HepG2 (cell line): Measurements from ENCODE around the gene NIN. TPM values are rescaled to one million over a fixed set of nuclear protein-coding genes. Genes with fewer than 3 reads are reported as not detected.

ENCODE experiments used
- CENPX ChIP-seq: sonication (generic); formaldehyde crosslinking; IDR thresholded peaks from 2 replicates; pipeline ENCODE4 v1.9.0; 2021; ENCODE audit warnings: mild to moderate bottlenecking, missing genetic modification reagents, moderate library complexity
- ELF4 ChIP-seq: sonication (generic); formaldehyde crosslinking; IDR thresholded peaks from 2 replicates; pipeline ENCODE4 v1.5.0; 2020; ENCODE audit warnings: missing genetic modification reagents, mild to moderate bottlenecking, moderate library complexity, borderline replicate concordance
- FOSL1 ChIP-seq: sonication (generic); formaldehyde crosslinking; IDR thresholded peaks from 2 replicates; pipeline ENCODE4 v1.9.0; 2021; ENCODE audit warnings: missing genetic modification reagents, borderline replicate concordance
- GTF2F1 ChIP-seq: fragments of 150-350 bp; IDR thresholded peaks from 2 replicates; pipeline ENCODE4 v1.6.1; 2014; ENCODE audit warnings: low read length
- NFE2L2 ChIP-seq: fragments of 150-350 bp; IDR thresholded peaks from 2 replicates; pipeline ENCODE4 v1.6.1; 2014; ENCODE audit warnings: low read length
- RFXANK ChIP-seq: IDR thresholded peaks from 2 replicates; pipeline ENCODE4 v1.6.1; 2016
- TCF12 ChIP-seq, 2 experiments: fragments of 450-650 bp in 1 of 2; sonication (generic) in 1 of 2; formaldehyde crosslinking in 1 of 2; IDR thresholded peaks; 2 replicates each; pipeline versions ENCODE4 v1.6.1 to v1.8.0; 2017 to 2022; ENCODE audit warnings: antibody characterized with exemption in 1 of 2, mild to moderate bottlenecking in 1 of 2, missing genetic modification reagents in 1 of 2, moderate library complexity in 1 of 2
- ZNF354B ChIP-seq: sonication (generic); formaldehyde crosslinking; IDR thresholded peaks from 2 replicates; pipeline ENCODE4 v1.8.0; 2022; ENCODE audit warnings: mild to moderate bottlenecking, missing genetic modification reagents
- ZNF607 ChIP-seq: sonication (generic); formaldehyde crosslinking; IDR thresholded peaks from 2 replicates; pipeline ENCODE4 v1.5.1; 2020; ENCODE audit warnings: missing genetic modification reagents, mild to moderate bottlenecking, borderline replicate concordance
- ZNF775 ChIP-seq: sonication (generic); formaldehyde crosslinking; IDR thresholded peaks from 2 replicates; pipeline ENCODE4 v1.4.0; 2020; ENCODE audit warnings: missing genetic modification reagents, mild to moderate bottlenecking, moderate library complexity, borderline replicate concordance
- ZZZ3 ChIP-seq: sonication (generic); formaldehyde crosslinking; IDR thresholded peaks from 2 replicates; pipeline ENCODE4 v1.4.0; 2020; ENCODE audit warnings: missing genetic modification reagents, mild to moderate bottlenecking, borderline replicate concordance
- polyA plus RNA-seq, 8 experiments: library from polyadenylated mRNA; depleted of rRNA in 3 of 8; stranded (reverse) in 7 of 8; unstranded in 1 of 8; fragments of >200 nt; fragmentation: Illumina TruSeq in 4 of 8; extraction: Trizol in 4 of 8; gene quantifications; 2 replicates each; pipeline versions ENCODE4 v1.2.1 to v1.2.3, GENCODE V29; 2011 to 2016; ENCODE audit warnings: low read depth in 4 of 8, missing spikeins in 1 of 8, mixed read lengths in 1 of 8; ENCODE audit not compliant: insufficient read depth in 1 of 8
- total RNA-seq, 5 experiments: library from RNA; depleted of rRNA; stranded (reverse); fragments of >200 nt; fragmentation: Illumina TruSeq; extraction: Trizol; gene quantifications; 2 replicates each; pipeline ENCODE4 v1.2.3, GENCODE V29; 2016; ENCODE audit warnings: low read depth in 1 of 5
- TF ChIP-seq, protein P1 (sequence below), 2 experiments: sonication (generic) in 1 of 2; formaldehyde crosslinking in 1 of 2; IDR thresholded peaks; 2 replicates each; pipeline versions ENCODE4 v1.4.0 to v1.6.1; 2016 to 2020; ENCODE audit warnings: borderline replicate concordance in 1 of 2, low read depth in 1 of 2, mild to moderate bottlenecking in 1 of 2, missing genetic modification reagents in 1 of 2
- TF ChIP-seq, protein P2 (sequence below): sonication (generic); formaldehyde crosslinking; IDR thresholded peaks from 2 replicates; pipeline ENCODE4 v1.4.0; 2020; ENCODE audit warnings: mild to moderate bottlenecking, missing genetic modification reagents
- TF ChIP-seq, protein P3 (sequence below): IDR thresholded peaks from 2 replicates; pipeline ENCODE4 v1.6.1; 2012; ENCODE audit warnings: low read length, improper control_type of control experiment
- TF ChIP-seq, protein P4 (sequence below): sonication (generic); formaldehyde crosslinking; IDR thresholded peaks from 2 replicates; pipeline ENCODE4 v1.5.1; 2020; ENCODE audit warnings: missing genetic modification reagents, mild to moderate bottlenecking, borderline replicate concordance
- TF ChIP-seq, protein P5 (sequence below): sonication (generic); formaldehyde crosslinking; IDR thresholded peaks from 2 replicates; pipeline ENCODE4 v1.8.0; 2022; ENCODE audit warnings: mild to moderate bottlenecking, missing genetic modification reagents

NIN gene
- total and polyA plus RNA-seq, 2 of the 13 experiments (the other 11 are each of a cell fraction or from before 2014, with no cell fraction given), result 2.8 to 9.7 TPM

DNA sequence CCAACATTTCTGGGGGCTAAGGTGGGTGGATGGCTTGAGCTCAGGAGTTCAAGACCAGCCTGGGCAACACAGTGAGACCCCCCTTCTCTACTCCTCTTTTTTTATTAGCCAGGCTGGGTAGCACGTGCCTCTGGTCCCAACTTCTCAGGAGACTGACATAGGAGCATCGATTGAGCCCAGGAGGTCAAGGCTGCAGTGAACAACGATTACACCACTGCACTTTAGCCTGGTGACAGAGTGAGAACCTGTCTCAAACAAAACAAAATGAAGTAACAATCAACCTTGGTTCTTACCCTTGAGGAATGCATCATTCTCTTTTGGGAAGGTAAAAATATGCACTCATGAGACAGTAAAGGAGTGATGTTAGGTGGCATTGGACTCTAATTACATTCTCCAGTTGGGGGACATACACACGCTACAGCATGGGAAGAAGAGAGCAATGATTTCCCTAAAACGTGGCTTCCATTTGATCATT is 3.9 kb upstream of the NIN start (continued):
- no peak for TF ChIP-seq FOSL1 (CRISPR knock-in tag)
- 0 out of 2 replicates have a peak, but pooled peaks have one; percentile 42 for TF ChIP-seq ZZZ3
- no peak for TF ChIP-seq GTF2F1
- TF ChIP-seq CENPX (CRISPR knock-in tag), result no peak
- TF ChIP-seq ZNF354B, result no peak
- TF ChIP-seq NFE2L2, result no peak
- TF ChIP-seq, protein P1, sequence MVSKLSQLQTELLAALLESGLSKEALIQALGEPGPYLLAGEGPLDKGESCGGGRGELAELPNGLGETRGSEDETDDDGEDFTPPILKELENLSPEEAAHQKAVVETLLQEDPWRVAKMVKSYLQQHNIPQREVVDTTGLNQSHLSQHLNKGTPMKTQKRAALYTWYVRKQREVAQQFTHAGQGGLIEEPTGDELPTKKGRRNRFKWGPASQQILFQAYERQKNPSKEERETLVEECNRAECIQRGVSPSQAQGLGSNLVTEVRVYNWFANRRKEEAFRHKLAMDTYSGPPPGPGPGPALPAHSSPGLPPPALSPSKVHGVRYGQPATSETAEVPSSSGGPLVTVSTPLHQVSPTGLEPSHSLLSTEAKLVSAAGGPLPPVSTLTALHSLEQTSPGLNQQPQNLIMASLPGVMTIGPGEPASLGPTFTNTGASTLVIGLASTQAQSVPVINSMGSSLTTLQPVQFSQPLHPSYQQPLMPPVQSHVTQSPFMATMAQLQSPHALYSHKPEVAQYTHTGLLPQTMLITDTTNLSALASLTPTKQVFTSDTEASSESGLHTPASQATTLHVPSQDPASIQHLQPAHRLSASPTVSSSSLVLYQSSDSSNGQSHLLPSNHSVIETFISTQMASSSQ (IDR thresholded peaks at IDR 0.05; ENCODE audit: low read depth), result no peak
- TF ChIP-seq, protein P1 (CRISPR knock-in tag; IDR thresholded peaks at IDR 0.05; ENCODE audit: borderline replicate concordance), result no peak
- TF ChIP-seq ZNF775 (CRISPR knock-in tag), result no peak
- TF ChIP-seq, protein P2, sequence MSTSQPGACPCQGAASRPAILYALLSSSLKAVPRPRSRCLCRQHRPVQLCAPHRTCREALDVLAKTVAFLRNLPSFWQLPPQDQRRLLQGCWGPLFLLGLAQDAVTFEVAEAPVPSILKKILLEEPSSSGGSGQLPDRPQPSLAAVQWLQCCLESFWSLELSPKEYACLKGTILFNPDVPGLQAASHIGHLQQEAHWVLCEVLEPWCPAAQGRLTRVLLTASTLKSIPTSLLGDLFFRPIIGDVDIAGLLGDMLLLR, result no peak
- TF ChIP-seq RFXANK, result no peak
- TF ChIP-seq ELF4, result no peak
- TF ChIP-seq, protein P3, sequence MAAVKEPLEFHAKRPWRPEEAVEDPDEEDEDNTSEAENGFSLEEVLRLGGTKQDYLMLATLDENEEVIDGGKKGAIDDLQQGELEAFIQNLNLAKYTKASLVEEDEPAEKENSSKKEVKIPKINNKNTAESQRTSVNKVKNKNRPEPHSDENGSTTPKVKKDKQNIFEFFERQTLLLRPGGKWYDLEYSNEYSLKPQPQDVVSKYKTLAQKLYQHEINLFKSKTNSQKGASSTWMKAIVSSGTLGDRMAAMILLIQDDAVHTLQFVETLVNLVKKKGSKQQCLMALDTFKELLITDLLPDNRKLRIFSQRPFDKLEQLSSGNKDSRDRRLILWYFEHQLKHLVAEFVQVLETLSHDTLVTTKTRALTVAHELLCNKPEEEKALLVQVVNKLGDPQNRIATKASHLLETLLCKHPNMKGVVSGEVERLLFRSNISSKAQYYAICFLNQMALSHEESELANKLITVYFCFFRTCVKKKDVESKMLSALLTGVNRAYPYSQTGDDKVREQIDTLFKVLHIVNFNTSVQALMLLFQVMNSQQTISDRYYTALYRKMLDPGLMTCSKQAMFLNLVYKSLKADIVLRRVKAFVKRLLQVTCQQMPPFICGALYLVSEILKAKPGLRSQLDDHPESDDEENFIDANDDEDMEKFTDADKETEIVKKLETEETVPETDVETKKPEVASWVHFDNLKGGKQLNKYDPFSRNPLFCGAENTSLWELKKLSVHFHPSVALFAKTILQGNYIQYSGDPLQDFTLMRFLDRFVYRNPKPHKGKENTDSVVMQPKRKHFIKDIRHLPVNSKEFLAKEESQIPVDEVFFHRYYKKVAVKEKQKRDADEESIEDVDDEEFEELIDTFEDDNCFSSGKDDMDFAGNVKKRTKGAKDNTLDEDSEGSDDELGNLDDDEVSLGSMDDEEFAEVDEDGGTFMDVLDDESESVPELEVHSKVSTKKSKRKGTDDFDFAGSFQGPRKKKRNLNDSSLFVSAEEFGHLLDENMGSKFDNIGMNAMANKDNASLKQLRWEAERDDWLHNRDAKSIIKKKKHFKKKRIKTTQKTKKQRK, result no peak
- TF ChIP-seq, protein P4, sequence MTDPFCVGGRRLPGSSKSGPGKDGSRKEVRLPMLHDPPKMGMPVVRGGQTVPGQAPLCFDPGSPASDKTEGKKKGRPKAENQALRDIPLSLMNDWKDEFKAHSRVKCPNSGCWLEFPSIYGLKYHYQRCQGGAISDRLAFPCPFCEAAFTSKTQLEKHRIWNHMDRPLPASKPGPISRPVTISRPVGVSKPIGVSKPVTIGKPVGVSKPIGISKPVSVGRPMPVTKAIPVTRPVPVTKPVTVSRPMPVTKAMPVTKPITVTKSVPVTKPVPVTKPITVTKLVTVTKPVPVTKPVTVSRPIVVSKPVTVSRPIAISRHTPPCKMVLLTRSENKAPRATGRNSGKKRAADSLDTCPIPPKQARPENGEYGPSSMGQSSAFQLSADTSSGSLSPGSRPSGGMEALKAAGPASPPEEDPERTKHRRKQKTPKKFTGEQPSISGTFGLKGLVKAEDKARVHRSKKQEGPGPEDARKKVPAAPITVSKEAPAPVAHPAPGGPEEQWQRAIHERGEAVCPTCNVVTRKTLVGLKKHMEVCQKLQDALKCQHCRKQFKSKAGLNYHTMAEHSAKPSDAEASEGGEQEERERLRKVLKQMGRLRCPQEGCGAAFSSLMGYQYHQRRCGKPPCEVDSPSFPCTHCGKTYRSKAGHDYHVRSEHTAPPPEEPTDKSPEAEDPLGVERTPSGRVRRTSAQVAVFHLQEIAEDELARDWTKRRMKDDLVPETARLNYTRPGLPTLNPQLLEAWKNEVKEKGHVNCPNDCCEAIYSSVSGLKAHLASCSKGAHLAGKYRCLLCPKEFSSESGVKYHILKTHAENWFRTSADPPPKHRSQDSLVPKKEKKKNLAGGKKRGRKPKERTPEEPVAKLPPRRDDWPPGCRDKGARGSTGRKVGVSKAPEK (CRISPR knock-in tag), result no peak
- no peak for TF ChIP-seq ZNF607 (CRISPR knock-in tag)
- TF ChIP-seq TCF12 (IDR thresholded peaks at IDR 0.05), result no peak
- no peak for TF ChIP-seq TCF12 (CRISPR knock-in tag; IDR thresholded peaks at IDR 0.05)
- TF ChIP-seq, protein P5, sequence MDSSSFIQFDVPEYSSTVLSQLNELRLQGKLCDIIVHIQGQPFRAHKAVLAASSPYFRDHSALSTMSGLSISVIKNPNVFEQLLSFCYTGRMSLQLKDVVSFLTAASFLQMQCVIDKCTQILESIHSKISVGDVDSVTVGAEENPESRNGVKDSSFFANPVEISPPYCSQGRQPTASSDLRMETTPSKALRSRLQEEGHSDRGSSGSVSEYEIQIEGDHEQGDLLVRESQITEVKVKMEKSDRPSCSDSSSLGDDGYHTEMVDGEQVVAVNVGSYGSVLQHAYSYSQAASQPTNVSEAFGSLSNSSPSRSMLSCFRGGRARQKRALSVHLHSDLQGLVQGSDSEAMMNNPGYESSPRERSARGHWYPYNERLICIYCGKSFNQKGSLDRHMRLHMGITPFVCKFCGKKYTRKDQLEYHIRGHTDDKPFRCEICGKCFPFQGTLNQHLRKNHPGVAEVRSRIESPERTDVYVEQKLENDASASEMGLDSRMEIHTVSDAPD (CRISPR knock-in tag), result no peak
